Tibial nerve (tissue), 4 donors: Measurements from ENCODE around the gene XKRX. TPM values are rescaled to one million over a fixed set of nuclear protein-coding genes. Genes with fewer than 3 reads are reported as not detected.

Source experiments
- DNase-seq, 2 donors: peaks; one replicate each; pipeline ENCODE4 v3.0.0-alpha.2; 2019; ENCODE audit warnings: low spot score in 2 of 2
- H3K27ac ChIP-seq, 4 donors: fragments of 200-600 bp; sonication (generic) in 3 of 4; one replicate each; pipeline ENCODE4 v1.5.1; 2017 to 2019; ENCODE audit warnings: mild to moderate bottlenecking in 1 of 4
- H3K27me3 ChIP-seq, 2 donors: fragments of 200-600 bp; sonication (generic) in 1 of 2; one replicate each; pipeline versions ENCODE4 v1.5.1 to v1.6.0; 2017 to 2019
- H3K36me3 ChIP-seq, 3 donors: fragments of 200-600 bp; sonication (generic); one replicate each; pipeline ENCODE4 v1.5.1; 2018 to 2019
- H3K4me1 ChIP-seq, 4 donors: fragments of 200-600 bp; sonication (generic) in 3 of 4; one replicate each; pipeline ENCODE4 v1.5.1; 2017 to 2019
- H3K4me3 ChIP-seq, 4 donors: fragments of 200-600 bp; sonication (generic) in 3 of 4; one replicate each; pipeline ENCODE4 v1.5.1; 2017 to 2019; ENCODE audit warnings: mild to moderate bottlenecking in 1 of 4, moderate library complexity in 1 of 4
- H3K9me3 ChIP-seq, 4 donors: fragments of 200-600 bp; sonication (generic) in 3 of 4; one replicate each; pipeline ENCODE4 v1.5.1; 2017 to 2019
- CTCF ChIP-seq, 5 experiments: fragments of 200-600 bp in 3 of 5; fragments of 450-650 bp in 2 of 5; sonication (generic) in 3 of 5; IDR thresholded peaks; one replicate each; pipeline ENCODE4 v1.5.1; 2016 to 2019; ENCODE audit warnings: antibody characterized with exemption in 5 of 5, mild to moderate bottlenecking in 3 of 5, moderate library complexity in 2 of 5
- EP300 ChIP-seq, 2 donors: sonication (generic); formaldehyde crosslinking; IDR thresholded peaks; one replicate each; pipeline ENCODE4 v1.6.1; 2017; ENCODE audit warnings: antibody characterized with exemption in 2 of 2, mild to moderate bottlenecking in 1 of 2
- POLR2A ChIP-seq, 2 donors: fragments of 450-650 bp; IDR thresholded peaks; one replicate each; pipeline ENCODE4 v1.6.1; 2017; ENCODE audit warnings: antibody characterized with exemption in 2 of 2, mild to moderate bottlenecking in 2 of 2, moderate library complexity in 2 of 2
- WGBS, 2 donors: methylation state at CpG; one replicate each; pipeline ENCODE4 v1.1.5; 2018; 5-methylcytosine and 5-hydroxymethylcytosine counted together
- total RNA-seq, 4 donors: library from RNA; depleted of rRNA; stranded (reverse); fragments of >200 nt; gene quantifications; one replicate each; pipeline ENCODE4 v1.1.0, GENCODE V29; 2016

Gene XKRX
- total RNA-seq, 4 donors from 2014 or later = 0.30 to 0.84 (median 0.66) TPM; not detected in 1

- no peak for TF ChIP-seq EP300 (IDR thresholded peaks at IDR 0.05)
- TF ChIP-seq POLR2A (IDR thresholded peaks at IDR 0.05) = no peak
- TF ChIP-seq CTCF (IDR thresholded peaks at IDR 0.05) = no peak
- Histone ChIP-seq H3K9me3 (no peaks in the 10 kb centered on the region), H3K4me3 (no peak overlapping the region), H3K4me1 (no peaks in the 10 kb centered on the region), H3K27me3 (no peaks in the 10 kb centered on the region), H3K27ac (no peak overlapping the region), H3K36me3 (peaks cover 0 to 8% (median 0%) of the 10 kb centered on the region in 3 donors)
- no peak for DNase-seq
- WGBS, 2 donors = 63 to 80% methylated on average over 1 of the region's 1 CpG
Observed at GRCh38 chrX:100969936-100970335, 41.2 kb upstream of the XKRX start.

GRCh38 chrX:100969408-100969807 lies 40.7 kb upstream of the XKRX start, which contains the start of gene ARL13A:
Gene ARL13A (plus strand): TSS chrX:100969708. CDS start chrX:100973690, 3,982 bp downstream.
- H3K4me1 ChIP-seq = no peaks in the 10 kb centered on the region
- no peak within 1 kb of the TSS for H3K27ac ChIP-seq
- DNase-seq = no peak
- no peaks in the 10 kb centered on the region for H3K9me3 ChIP-seq
- H3K4me3 ChIP-seq = no peak within 1 kb of the TSS
- no peaks in the 10 kb centered on the region for H3K27me3 ChIP-seq
- TF ChIP-seq CTCF (IDR thresholded peaks at IDR 0.05) (no peak), EP300 (IDR thresholded peaks at IDR 0.05) (no peak), POLR2A (IDR thresholded peaks at IDR 0.05) (no peak)
- peaks cover 0 to 8% (median 0%) of the 10 kb centered on the region in 3 donors for H3K36me3 ChIP-seq
- WGBS, 2 donors = 75 to 92% methylated on average over 2 of the region's 2 CpGs

- Histone ChIP-seq H3K36me3 (no peaks in the 10 kb centered on the region), H3K27ac (no peak overlapping the region), H3K9me3 (no peaks in the 10 kb centered on the region), H3K4me1 (no peaks in the 10 kb centered on the region), H3K4me3 (no peak overlapping the region), H3K27me3 (no peaks in the 10 kb centered on the region)
- DNase-seq = no peak
- TF ChIP-seq POLR2A (IDR thresholded peaks at IDR 0.05) (no peak), CTCF (IDR thresholded peaks at IDR 0.05) (no peak), EP300 (IDR thresholded peaks at IDR 0.05) (no peak)
Observed at GRCh38 chrX:100964362-100964761, 35.6 kb upstream of the XKRX start.

- DNase-seq = no peak
- no peaks in the 10 kb centered on the region for H3K27me3 ChIP-seq
- WGBS, 2 donors = 75 to 79% methylated on average over 3 of the region's 3 CpGs
- no peaks in the 10 kb centered on the region for H3K36me3 ChIP-seq
- TF ChIP-seq EP300 (IDR thresholded peaks at IDR 0.05) (no peak), CTCF (IDR thresholded peaks at IDR 0.05) (no peak), POLR2A (IDR thresholded peaks at IDR 0.05) (no peak)
- no peak overlapping the region for H3K27ac ChIP-seq
- no peaks in the 10 kb centered on the region for H3K4me1 ChIP-seq
- no peak overlapping the region for H3K4me3 ChIP-seq
- H3K9me3 ChIP-seq = no peaks in the 10 kb centered on the region
Observed at GRCh38 chrX:100962811-100963210, 34.1 kb upstream of the XKRX start.

- H3K27ac ChIP-seq = no peak overlapping the region
- 86 to 92% methylated on average over 1 of the region's 1 CpG for WGBS, 2 donors
- H3K9me3 ChIP-seq = no peaks in the 10 kb centered on the region
- H3K4me3 ChIP-seq = no peak overlapping the region
- DNase-seq = no peak
- peaks cover 0 to 8% of the 10 kb centered on the region in 2 donors for H3K27me3 ChIP-seq
- H3K4me1 ChIP-seq = no peaks in the 10 kb centered on the region
- TF ChIP-seq POLR2A (IDR thresholded peaks at IDR 0.05) = no peak
- no peak for TF ChIP-seq EP300 (IDR thresholded peaks at IDR 0.05)
- TF ChIP-seq CTCF (IDR thresholded peaks at IDR 0.05) = no peak
- no peaks in the 10 kb centered on the region for H3K36me3 ChIP-seq
Observed at GRCh38 chrX:100948557-100948956, 19.8 kb upstream of the XKRX start.
